Sigmoid colon (tissue), 7 donors: Measurements from ENCODE around the gene NYNRIN. TPM values are rescaled to one million over a fixed set of nuclear protein-coding genes. Genes with fewer than 3 reads are reported as not detected.

ENCODE experiments used
- DNase-seq: peaks from one replicate; pipeline ENCODE4 v3.0.0-alpha.2; 2019
- H3K27ac ChIP-seq, 4 donors: fragments of 200-600 bp; sonication (generic); one replicate each; pipeline ENCODE4 v1.5.1; 2016 to 2019; ENCODE audit warnings: mild to moderate bottlenecking in 1 of 4
- H3K27me3 ChIP-seq, 3 donors: fragments of 200-600 bp; sonication (generic); one replicate each; pipeline ENCODE4 v1.5.1; 2019; ENCODE audit warnings: mild to moderate bottlenecking in 1 of 3
- H3K36me3 ChIP-seq, 4 donors: fragments of 200-600 bp; sonication (generic); one replicate each; pipeline ENCODE4 v1.5.1; 2016 to 2019
- H3K4me1 ChIP-seq, 4 donors: fragments of 200-600 bp; sonication (generic); one replicate each; pipeline ENCODE4 v1.5.1; 2017 to 2019
- H3K4me3 ChIP-seq, 4 donors: fragments of 200-600 bp; sonication (generic); one replicate each; pipeline ENCODE4 v1.5.1; 2017 to 2019; ENCODE audit warnings: mild to moderate bottlenecking in 2 of 4, moderate library complexity in 1 of 4
- H3K9me3 ChIP-seq, 4 donors: fragments of 200-600 bp in 3 of 4; sonication (generic) in 3 of 4; one replicate each; pipeline versions ENCODE4 v1.5.1 to v1.6.1; 2013 to 2019
- CTCF ChIP-seq, 4 experiments: fragments of 450-650 bp in 3 of 4; fragments of 200-600 bp in 1 of 4; IDR thresholded peaks; one replicate each; pipeline ENCODE4 v1.5.1; 2016 to 2019; ENCODE audit warnings: antibody characterized with exemption in 4 of 4, mild to moderate bottlenecking in 3 of 4, moderate library complexity in 2 of 4
- EP300 ChIP-seq, 4 donors: sonication (generic); formaldehyde crosslinking; IDR thresholded peaks; one replicate each; pipeline ENCODE4 v1.6.1; 2017; ENCODE audit warnings: antibody characterized with exemption in 4 of 4
- POLR2A ChIP-seq, 2 donors: fragments of 450-650 bp; IDR thresholded peaks; one replicate each; pipeline ENCODE4 v1.6.1; 2016; ENCODE audit warnings: antibody characterized with exemption in 2 of 2, mild to moderate bottlenecking in 2 of 2, moderate library complexity in 2 of 2
- POLR2AphosphoS5 ChIP-seq, 4 donors: sonication (generic); formaldehyde crosslinking; IDR thresholded peaks; one replicate each; pipeline ENCODE4 v1.6.1; 2017; ENCODE audit warnings: antibody characterized with exemption in 4 of 4
- WGBS, 2 donors: extraction: QIAGEN DNeasy Blood & Tissue Kit; methylation state at CpG; one replicate each; pipeline ENCODE4 v1.1.7; 2013; 5-methylcytosine and 5-hydroxymethylcytosine counted together
- intact Hi-C: fragments of 100-400 bp; cut with DNase I; formaldehyde crosslinking; loops from one replicate; pipeline ENCODE4 v1.15.1; 2023
- polyA plus RNA-seq, 3 donors: library from polyadenylated mRNA; stranded (reverse); fragments of 200-250 nt; gene quantifications; one replicate each; pipeline ENCODE4 v1.2.3, GENCODE V29; 2013
- total RNA-seq, 4 donors: library from RNA; depleted of rRNA; stranded (reverse); fragments of >200 nt; gene quantifications; one replicate each; pipeline ENCODE4 v1.1.0, GENCODE V29; 2016
- donor health status: healthy with polysubstance abuse.
- donor health status: Bipolar disorder and iron deficiency.
- donor health status: healthy.

Gene NYNRIN
- total and polyA plus RNA-seq, 7 donors, result 0.60 to 17.4 (median 6.8) TPM

GRCh38 chr14:24355009-24355408, 43.8 kb upstream of the NYNRIN start:
- H3K27ac ChIP-seq, result no peak overlapping the region
- 90 to 93% methylated on average over 7 of the region's 7 CpGs for WGBS, 2 donors

GRCh38 chr14:24356208-24356607, 42.6 kb upstream of the NYNRIN start:
- TF ChIP-seq POLR2A (IDR thresholded peaks at IDR 0.05) (no peak), POLR2AphosphoS5 (IDR thresholded peaks at IDR 0.05) (no peak), CTCF (IDR thresholded peaks at IDR 0.05) (no peak), EP300 (IDR thresholded peaks at IDR 0.05) (no peak)
- no peaks in the 10 kb centered on the region for H3K9me3 ChIP-seq
- no peak for DNase-seq
- H3K36me3 ChIP-seq, result no peaks in the 10 kb centered on the region
- no peak overlapping the region for H3K27ac ChIP-seq
- H3K4me3 ChIP-seq, result no peak overlapping the region
- H3K27me3 ChIP-seq, result no peaks in the 10 kb centered on the region
- 88 to 89% methylated on average over 4 of the region's 4 CpGs for WGBS, 2 donors
- peaks cover 0 to 7% (median 3%) of the 10 kb centered on the region in 4 donors for H3K4me1 ChIP-seq
- intact Hi-C loops, result no loop called here

More at GRCh38 chr14:24355009-24355408, 43.8 kb upstream of the NYNRIN start:
- Histone ChIP-seq H3K9me3 (no peaks in the 10 kb centered on the region), H3K4me3 (no peak overlapping the region), H3K27me3 (no peaks in the 10 kb centered on the region), H3K36me3 (no peaks in the 10 kb centered on the region), H3K4me1 (peaks cover 0 to 7% (median 3%) of the 10 kb centered on the region in 4 donors)
- no peak for DNase-seq
- TF ChIP-seq CTCF (IDR thresholded peaks at IDR 0.05), result no peak
- no peak for TF ChIP-seq POLR2AphosphoS5 (IDR thresholded peaks at IDR 0.05)
- TF ChIP-seq POLR2A (IDR thresholded peaks at IDR 0.05), result no peak
- no peak for TF ChIP-seq EP300 (IDR thresholded peaks at IDR 0.05)
- intact Hi-C loops, result no loop called here

GRCh38 chr14:24360281-24360680, 38.5 kb upstream of the NYNRIN start:
- intact Hi-C loops, result no loop called here
- Histone ChIP-seq H3K36me3 (no peaks in the 10 kb centered on the region), H3K9me3 (no peaks in the 10 kb centered on the region), H3K27ac (no peak overlapping the region), H3K4me1 (peaks cover 0 to 6% (median 5%) of the 10 kb centered on the region in 4 donors), H3K27me3 (no peaks in the 10 kb centered on the region), H3K4me3 (no peak overlapping the region)
- no peak for DNase-seq
- TF ChIP-seq CTCF (IDR thresholded peaks at IDR 0.05) (no peak), POLR2A (IDR thresholded peaks at IDR 0.05) (no peak), EP300 (IDR thresholded peaks at IDR 0.05) (no peak), POLR2AphosphoS5 (IDR thresholded peaks at IDR 0.05) (no peak)
- 92 to 94% methylated on average over 3 of the region's 3 CpGs for WGBS, 2 donors

- H3K4me1 ChIP-seq, result peaks cover 0 to 16% (median 15%) of the 10 kb centered on the region in 4 donors
- no peaks in the 10 kb centered on the region for H3K27me3 ChIP-seq
- H3K4me3 ChIP-seq, result no peak overlapping the region
- WGBS, 2 donors, result 84 to 93% methylated on average over 2 of the region's 2 CpGs
- TF ChIP-seq POLR2AphosphoS5 (IDR thresholded peaks at IDR 0.05), result no peak
- TF ChIP-seq CTCF (IDR thresholded peaks at IDR 0.05), result no peak
- no peak for TF ChIP-seq EP300 (IDR thresholded peaks at IDR 0.05)
- no peak for TF ChIP-seq POLR2A (IDR thresholded peaks at IDR 0.05)
- no peaks in the 10 kb centered on the region for H3K9me3 ChIP-seq
- DNase-seq, result no peak
- H3K27ac ChIP-seq, result no peak overlapping the region
- H3K36me3 ChIP-seq, result no peaks in the 10 kb centered on the region
- intact Hi-C loops, result no loop called here
These were observed 37.5 kb upstream of the NYNRIN start for GRCh38 chr14:24361326-24361725.
